PFSK-1 (cell line): ENCODE measurements around the gene EHD2.

Source experiments
- FOXP2 ChIP-seq: optimal IDR thresholded peaks from 2 replicates; pipeline ENCODE3; 2011; ENCODE audit warnings: borderline replicate concordance, control low read depth, inconsistent platforms; ENCODE audit not compliant: insufficient read depth; ENCODE audit errors: extremely low read length, extremely low read depth
- POLR2AphosphoS5 ChIP-seq: IDR thresholded peaks from 2 replicates; pipeline ENCODE4 v1.6.1; 2012; ENCODE audit warnings: low read depth, mild to moderate bottlenecking, control low read depth, low read length, moderate library complexity
- SIN3A ChIP-seq: IDR thresholded peaks from 2 replicates; pipeline ENCODE4 v1.6.1; 2012; ENCODE audit warnings: mild to moderate bottlenecking, low read length, moderate library complexity, borderline replicate concordance; ENCODE audit not compliant: insufficient read depth
- TAF1 ChIP-seq: IDR thresholded peaks from 2 replicates; pipeline ENCODE4 v1.6.1; 2012; ENCODE audit warnings: low read length, control low read depth, borderline replicate concordance; ENCODE audit not compliant: insufficient read depth
- TF ChIP-seq, protein P1 (sequence below), 2 experiments: IDR thresholded peaks; 2 replicates each; pipeline versions ENCODE4 v1.6.1 to v1.8.0; 2011 to 2012; ENCODE audit warnings: low read depth in 2 of 2, low read length in 2 of 2, control low read depth in 1 of 2, inconsistent platforms in 1 of 2, mild to moderate bottlenecking in 1 of 2, moderate library complexity in 1 of 2; ENCODE audit not compliant: insufficient read depth in 1 of 2

DNA sequence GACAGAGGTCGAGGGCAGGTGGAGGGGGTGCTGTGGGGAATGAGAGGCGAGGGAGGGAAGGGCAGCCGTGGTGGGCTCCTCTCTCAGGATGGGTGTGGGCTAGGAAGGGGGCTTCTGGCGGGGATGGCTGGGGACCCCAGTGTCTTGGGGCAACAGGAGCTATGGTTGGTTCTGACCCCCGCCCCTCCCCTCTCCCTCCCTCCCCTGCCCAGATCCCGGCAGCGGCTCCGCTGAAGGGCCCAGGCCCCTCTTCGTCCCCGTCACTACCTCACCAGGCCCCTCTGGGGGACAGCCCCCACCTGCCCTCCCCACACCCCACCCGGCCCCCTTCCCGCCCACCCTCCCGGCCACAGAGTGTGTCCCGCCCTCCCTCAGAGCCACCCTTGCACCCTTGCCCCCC is 19.3 kb upstream of the EHD2 start:
- TF ChIP-seq, protein P1, sequence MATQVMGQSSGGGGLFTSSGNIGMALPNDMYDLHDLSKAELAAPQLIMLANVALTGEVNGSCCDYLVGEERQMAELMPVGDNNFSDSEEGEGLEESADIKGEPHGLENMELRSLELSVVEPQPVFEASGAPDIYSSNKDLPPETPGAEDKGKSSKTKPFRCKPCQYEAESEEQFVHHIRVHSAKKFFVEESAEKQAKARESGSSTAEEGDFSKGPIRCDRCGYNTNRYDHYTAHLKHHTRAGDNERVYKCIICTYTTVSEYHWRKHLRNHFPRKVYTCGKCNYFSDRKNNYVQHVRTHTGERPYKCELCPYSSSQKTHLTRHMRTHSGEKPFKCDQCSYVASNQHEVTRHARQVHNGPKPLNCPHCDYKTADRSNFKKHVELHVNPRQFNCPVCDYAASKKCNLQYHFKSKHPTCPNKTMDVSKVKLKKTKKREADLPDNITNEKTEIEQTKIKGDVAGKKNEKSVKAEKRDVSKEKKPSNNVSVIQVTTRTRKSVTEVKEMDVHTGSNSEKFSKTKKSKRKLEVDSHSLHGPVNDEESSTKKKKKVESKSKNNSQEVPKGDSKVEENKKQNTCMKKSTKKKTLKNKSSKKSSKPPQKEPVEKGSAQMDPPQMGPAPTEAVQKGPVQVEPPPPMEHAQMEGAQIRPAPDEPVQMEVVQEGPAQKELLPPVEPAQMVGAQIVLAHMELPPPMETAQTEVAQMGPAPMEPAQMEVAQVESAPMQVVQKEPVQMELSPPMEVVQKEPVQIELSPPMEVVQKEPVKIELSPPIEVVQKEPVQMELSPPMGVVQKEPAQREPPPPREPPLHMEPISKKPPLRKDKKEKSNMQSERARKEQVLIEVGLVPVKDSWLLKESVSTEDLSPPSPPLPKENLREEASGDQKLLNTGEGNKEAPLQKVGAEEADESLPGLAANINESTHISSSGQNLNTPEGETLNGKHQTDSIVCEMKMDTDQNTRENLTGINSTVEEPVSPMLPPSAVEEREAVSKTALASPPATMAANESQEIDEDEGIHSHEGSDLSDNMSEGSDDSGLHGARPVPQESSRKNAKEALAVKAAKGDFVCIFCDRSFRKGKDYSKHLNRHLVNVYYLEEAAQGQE (IDR thresholded peaks at IDR 0.05; ENCODE audit: insufficient read depth in 1 of 2, low read depth in 2 of 2, low read length in 2 of 2) = no peak
- TF ChIP-seq POLR2AphosphoS5 (no peak), SIN3A (no peak), TAF1 (no peak), FOXP2 (no peak)
